SU-DHL-6 (cell line): ENCODE measurements around the gene LRRC25.

Experiments
- EZH2phosphoT487 ChIP-seq: fragments of 200-600 bp; sonication (generic), shearing (Covaris generic); conservative IDR thresholded peaks from 2 replicates; pipeline ENCODE4 v1.6.1; 2018; ENCODE audit warnings: mild to moderate bottlenecking, antibody characterized with exemption, low read length, moderate library complexity, mixed read lengths
- TF ChIP-seq, protein P1 (sequence below): fragments of 200-600 bp; sonication (generic); IDR thresholded peaks from one replicate; pipeline ENCODE4 v1.5.1; 2017; ENCODE audit warnings: antibody characterized with exemption, mild to moderate bottlenecking, low read length, moderate library complexity; ENCODE audit not compliant: insufficient read depth, poor library complexity, severe bottlenecking

DNA sequence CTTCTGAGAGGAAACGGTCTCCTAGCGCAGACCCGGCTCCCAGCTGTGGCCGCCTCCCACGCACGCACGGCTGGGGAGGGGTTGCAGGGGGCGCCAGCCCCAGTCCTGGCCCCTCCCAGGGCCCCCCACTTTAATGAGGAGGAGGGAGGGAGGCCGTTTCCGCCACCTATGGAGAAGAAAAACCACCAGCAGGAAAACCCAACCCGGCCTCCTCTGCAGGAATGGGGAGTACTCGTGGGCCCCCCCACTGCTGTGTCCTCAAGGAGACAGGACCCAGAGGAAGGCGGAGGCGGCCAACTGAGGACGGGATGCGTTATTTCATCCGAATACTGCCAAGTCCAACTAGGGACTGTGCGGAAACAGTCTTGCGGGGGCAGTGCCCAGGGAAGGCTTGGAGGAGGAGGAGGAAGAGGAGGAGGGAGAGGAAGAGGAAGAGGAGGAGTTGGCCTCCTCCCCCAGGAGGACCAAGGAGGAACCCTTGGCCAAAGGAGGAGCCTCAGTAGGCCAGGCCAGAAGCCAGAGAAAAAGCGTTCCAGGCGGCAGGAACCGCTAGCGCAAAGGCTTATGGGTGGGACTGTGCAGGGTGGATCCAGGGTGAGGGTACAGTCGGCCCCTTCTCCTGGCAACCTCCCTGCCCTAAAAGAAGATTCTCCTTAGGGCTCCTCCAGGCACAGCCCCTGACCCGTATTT is 17.9 kb upstream of the LRRC25 start:
- TF ChIP-seq, protein P1, sequence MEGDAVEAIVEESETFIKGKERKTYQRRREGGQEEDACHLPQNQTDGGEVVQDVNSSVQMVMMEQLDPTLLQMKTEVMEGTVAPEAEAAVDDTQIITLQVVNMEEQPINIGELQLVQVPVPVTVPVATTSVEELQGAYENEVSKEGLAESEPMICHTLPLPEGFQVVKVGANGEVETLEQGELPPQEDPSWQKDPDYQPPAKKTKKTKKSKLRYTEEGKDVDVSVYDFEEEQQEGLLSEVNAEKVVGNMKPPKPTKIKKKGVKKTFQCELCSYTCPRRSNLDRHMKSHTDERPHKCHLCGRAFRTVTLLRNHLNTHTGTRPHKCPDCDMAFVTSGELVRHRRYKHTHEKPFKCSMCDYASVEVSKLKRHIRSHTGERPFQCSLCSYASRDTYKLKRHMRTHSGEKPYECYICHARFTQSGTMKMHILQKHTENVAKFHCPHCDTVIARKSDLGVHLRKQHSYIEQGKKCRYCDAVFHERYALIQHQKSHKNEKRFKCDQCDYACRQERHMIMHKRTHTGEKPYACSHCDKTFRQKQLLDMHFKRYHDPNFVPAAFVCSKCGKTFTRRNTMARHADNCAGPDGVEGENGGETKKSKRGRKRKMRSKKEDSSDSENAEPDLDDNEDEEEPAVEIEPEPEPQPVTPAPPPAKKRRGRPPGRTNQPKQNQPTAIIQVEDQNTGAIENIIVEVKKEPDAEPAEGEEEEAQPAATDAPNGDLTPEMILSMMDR, result no peak
- TF ChIP-seq EZH2phosphoT487, result no peak
